HepG2 (cell line): ENCODE results near the gene NOS1AP. TPM values are rescaled to one million over a fixed set of nuclear protein-coding genes. Genes with fewer than 3 reads are reported as not detected.

ENCODE experiments used
- ATAC-seq: fragments of 200-7000 bp; cut with Tn5 transposase; 3 replicates; pipeline ENCODE4 v1.9.1; 2020; ENCODE audit warnings: mild to moderate bottlenecking, moderate library complexity
- BruUV-seq: library from RNA; stranded (reverse); fragments of 400-500 nt; replicated peaks from 2 replicates; lab custom pipeline; 2021; lab: Mats Ljungman, UMichigan
- CTCF ChIA-PET: fragments of 300-600 bp; formaldehyde crosslinking; extraction: SDS; loops from one replicate; lab custom pipeline; 2021; ENCODE audit warnings: low total read pairs, inconsistent platforms, low intra/inter-chr PET ratio; lab: Yijun Ruan, JAX
- POLR2A ChIA-PET: fragments of 350-600 bp; sonication (Branson Sonifier 250); formaldehyde crosslinking; loops from one replicate; lab custom pipeline; 2020; ENCODE audit warnings: antibody characterized with exemption, inconsistent platforms; lab: Yijun Ruan, JAX
- DNase-seq: peaks from one replicate; pipeline ENCODE4 v3.0.0-alpha.2; 2015; ENCODE audit warnings: low spot score
- FAIRE-seq: peaks from 3 replicates; lab custom pipeline; 2011; peaks lifted over from hg19 to GRCh38; lab: Jason Lieb, UNC
- H2AFZ ChIP-seq: one replicate; pipeline ENCODE4 v1.6.1; 2011; ENCODE audit warnings: low read length, inconsistent platforms
- H3K27ac ChIP-seq: fragments of 300-600 bp; 3 replicates; pipeline ENCODE4 v1.8.0; 2011; ENCODE audit warnings: mixed run types, mild to moderate bottlenecking, mixed read lengths, low read length, inconsistent platforms; ENCODE audit not compliant: insufficient read depth; ENCODE audit errors: extremely low read length
- H3K27me3 ChIP-seq, 2 experiments: fragments of 200-600 bp in 1 of 2; 2 replicates in 1 of 2; 3 replicates in 1 of 2; pipeline versions ENCODE4 v1.6.0 to v1.8.0; 2011; ENCODE audit warnings: low read length in 2 of 2, mild to moderate bottlenecking in 2 of 2, moderate library complexity in 2 of 2, inconsistent platforms in 1 of 2; ENCODE audit not compliant: insufficient read depth in 2 of 2, control insufficient read depth in 1 of 2
- H3K36me3 ChIP-seq, 2 experiments: fragments of 200-600 bp in 1 of 2; replicated peaks in 1 of 2; 2 replicates in 1 of 2; 3 replicates in 1 of 2; pipeline versions ENCODE4 v1.5.1 to v1.8.0; 2011; ENCODE audit warnings: low read length in 2 of 2, inconsistent platforms in 1 of 2; ENCODE audit not compliant: insufficient read depth in 2 of 2, control insufficient read depth in 1 of 2
- H3K4me1 ChIP-seq: 2 replicates; pipeline ENCODE4 v1.5.1; 2012; ENCODE audit warnings: low read length, inconsistent platforms; ENCODE audit not compliant: insufficient read depth
- H3K4me2 ChIP-seq: 2 replicates; pipeline ENCODE4 v1.6.0; 2011; ENCODE audit warnings: low read depth, low read length, inconsistent platforms
- H3K4me3 ChIP-seq, 3 experiments: fragments of 200-600 bp in 1 of 3; sonication (generic), shearing (Covaris generic) in 1 of 3; replicated peaks in 1 of 3; 2 replicates each; pipeline ENCODE4 v1.5.1; 2011 to 2016; ENCODE audit warnings: low read length in 3 of 3, inconsistent platforms in 2 of 3, low read depth in 2 of 3, mild to moderate bottlenecking in 2 of 3, control low read depth in 1 of 3, mixed read lengths in 1 of 3; ENCODE audit not compliant: insufficient read depth in 1 of 3
- H3K79me2 ChIP-seq: one replicate; pipeline ENCODE4 v1.6.1; 2011; ENCODE audit warnings: low read length, inconsistent platforms; ENCODE audit not compliant: insufficient read depth
- H3K9ac ChIP-seq: 2 replicates; pipeline ENCODE4 v1.6.0; 2011; ENCODE audit warnings: mild to moderate bottlenecking, low read depth, low read length, inconsistent platforms; ENCODE audit not compliant: insufficient read depth
- H3K9me3 ChIP-seq: 2 replicates; pipeline ENCODE4 v1.5.1; 2012; ENCODE audit warnings: mild to moderate bottlenecking, low read length
- H4K20me1 ChIP-seq: 2 replicates; pipeline ENCODE4 v1.6.0; 2011; ENCODE audit warnings: inconsistent platforms, mild to moderate bottlenecking, low read length, moderate library complexity; ENCODE audit not compliant: insufficient read depth
- CEBPG ChIP-seq: IDR thresholded peaks from 2 replicates; pipeline ENCODE4 v1.6.1; 2016
- MAFK ChIP-seq, 2 experiments: IDR thresholded peaks in 1 of 2; conservative IDR thresholded peaks in 1 of 2; 2 replicates each; pipeline ENCODE4 v1.6.1; 2011; ENCODE audit warnings: improper control_type of control experiment in 2 of 2, low read length in 2 of 2
- ZBTB34 ChIP-seq: sonication (generic); formaldehyde crosslinking; IDR thresholded peaks from 2 replicates; pipeline ENCODE4 v1.8.0; 2022; ENCODE audit warnings: mild to moderate bottlenecking, missing genetic modification reagents
- ZNF225 ChIP-seq: sonication (generic); formaldehyde crosslinking; IDR thresholded peaks from 2 replicates; pipeline ENCODE4 v1.4.0; 2020; ENCODE audit warnings: mild to moderate bottlenecking, missing genetic modification reagents
- ZNF597 ChIP-seq: sonication (generic); formaldehyde crosslinking; IDR thresholded peaks from 2 replicates; pipeline ENCODE4 v1.5.0; 2020; ENCODE audit warnings: missing genetic modification reagents
- WGBS: methylation state at CpG from one replicate; pipeline ENCODE4 v1.1.6; 2017; ENCODE audit warnings: low lambda C conversion rate; 5-methylcytosine and 5-hydroxymethylcytosine counted together
- in situ Hi-C: cut with HindIII; loops from 2 replicates; pipeline ENCODE4 v1.10.0; 2017; ENCODE audit warnings: low pct_unique_long_range_greater_than_20kb; ENCODE audit not compliant: extremely low pct_ligation_motif_present
- intact Hi-C: fragments of 100-400 bp; cut with micrococcal nuclease; formaldehyde crosslinking; loops from one replicate; pipeline ENCODE4 v1.10.0; 2022; ENCODE audit not compliant: unreplicated experiment
- polyA plus RNA-seq, 8 experiments: library from polyadenylated mRNA; depleted of rRNA in 3 of 8; stranded (reverse) in 7 of 8; unstranded in 1 of 8; fragments of >200 nt; fragmentation: Illumina TruSeq in 4 of 8; extraction: Trizol in 4 of 8; gene quantifications; 2 replicates each; pipeline versions ENCODE4 v1.2.1 to v1.2.3, GENCODE V29; 2011 to 2016; ENCODE audit warnings: low read depth in 4 of 8, missing spikeins in 1 of 8, mixed read lengths in 1 of 8; ENCODE audit not compliant: insufficient read depth in 1 of 8
- total RNA-seq, 5 experiments: library from RNA; depleted of rRNA; stranded (reverse); fragments of >200 nt; fragmentation: Illumina TruSeq; extraction: Trizol; gene quantifications; 2 replicates each; pipeline ENCODE4 v1.2.3, GENCODE V29; 2016; ENCODE audit warnings: low read depth in 1 of 5

Gene NOS1AP
- total and polyA plus RNA-seq, 2 of the 13 experiments (the other 11 are each of a cell fraction or from before 2014, with no cell fraction given) = 2.0 to 3.3 TPM

GRCh38 chr1:162091681-162092524 lies 22.4 kb downstream of the NOS1AP start (continued):
- no peak for TF ChIP-seq ZNF597 (CRISPR knock-in tag)

GRCh38 chr1:162093095-162093494 lies 23.6 kb downstream of the NOS1AP start:
- intact Hi-C loops = loop anchor here (5.0 kb wide), 1 partner anchor 104 kb away; no protein-coding TSS in a partner anchor
- BruUV-seq = no TSS peak
- H3K4me3 ChIP-seq = no peak overlapping the region; a peak in 1 of 6 replicates
- ChIA-PET POLR2A (no interaction called here), CTCF (no interaction called here)
- H3K79me2 ChIP-seq = peaks cover 70% of the 10 kb centered on the region
- no peak for FAIRE-seq
- no peaks in the 10 kb centered on the region for H3K9me3 ChIP-seq
- in situ Hi-C loops = no loop called here
- H3K4me2 ChIP-seq = no peak overlapping the region
- peaks cover 69% of the 10 kb centered on the region for H3K4me1 ChIP-seq
- peak overlapping the region; percentile 71 for H3K27ac ChIP-seq
- no peaks in the 10 kb centered on the region for H3K27me3 ChIP-seq
- TF ChIP-seq CEBPG (CRISPR knock-in tag) (0 out of 2 replicates have a peak, but pooled peaks have one; percentile 20), ZNF225 (CRISPR knock-in tag) (no peak)
- H4K20me1 ChIP-seq = no peaks in the 10 kb centered on the region
- no peak overlapping the region for H3K9ac ChIP-seq
- no peaks in the 10 kb centered on the region for H3K36me3 ChIP-seq
- 95% methylated on average over 1 of the region's 1 CpG for WGBS
- H2AFZ ChIP-seq = no peak overlapping the region
- DNase-seq = no peak
- no peak for ATAC-seq

- in situ Hi-C loops = no loop called here
- WGBS = 80% methylated on average over 1 of the region's 1 CpG
- no peak for DNase-seq
- Histone ChIP-seq H3K27me3 (no peaks in the 10 kb centered on the region), H3K9ac (no peak overlapping the region), H3K9me3 (no peaks in the 10 kb centered on the region), H3K27ac (peak overlapping the region; percentile 21), H2AFZ (no peak overlapping the region), H3K79me2 (peaks cover 59% of the 10 kb centered on the region), H3K36me3 (no peaks in the 10 kb centered on the region), H3K4me3 (no peak overlapping the region), H4K20me1 (no peaks in the 10 kb centered on the region), H3K4me2 (no peak overlapping the region), H3K4me1 (peaks cover 57% of the 10 kb centered on the region)
- no peak for FAIRE-seq
- BruUV-seq = no TSS peak
- TF ChIP-seq MAFK (conservative IDR thresholded peaks at IDR 0.05 in 1 of 2, IDR thresholded peaks at IDR 0.05 in 1 of 2; ENCODE audit: low read length in 2 of 2) = 0 out of 4 replicates have a peak, but pooled peaks of 1 of the 2 experiments have one; percentile 5
- no peak for TF ChIP-seq ZBTB34 (CRISPR knock-in tag)
- POLR2A ChIA-PET = no interaction called here
- intact Hi-C loops = loop anchor here (5.0 kb wide), 1 partner anchor 103 kb away; no protein-coding TSS in a partner anchor
- CTCF ChIA-PET = no interaction called here
- no peak for ATAC-seq
Measured at GRCh38 chr1:162094271-162094670, 24.8 kb downstream of the NOS1AP start.
